Measurements from ENCODE around the gene ALDH3A1. TPM values are rescaled to one million over a fixed set of nuclear protein-coding genes. Genes with fewer than 3 reads are reported as not detected.

ALDH3A1 gene
- total and polyA plus RNA-seq, 2 experiments from 2014 or later: 0.17 to 0.21 TPM

DNA sequence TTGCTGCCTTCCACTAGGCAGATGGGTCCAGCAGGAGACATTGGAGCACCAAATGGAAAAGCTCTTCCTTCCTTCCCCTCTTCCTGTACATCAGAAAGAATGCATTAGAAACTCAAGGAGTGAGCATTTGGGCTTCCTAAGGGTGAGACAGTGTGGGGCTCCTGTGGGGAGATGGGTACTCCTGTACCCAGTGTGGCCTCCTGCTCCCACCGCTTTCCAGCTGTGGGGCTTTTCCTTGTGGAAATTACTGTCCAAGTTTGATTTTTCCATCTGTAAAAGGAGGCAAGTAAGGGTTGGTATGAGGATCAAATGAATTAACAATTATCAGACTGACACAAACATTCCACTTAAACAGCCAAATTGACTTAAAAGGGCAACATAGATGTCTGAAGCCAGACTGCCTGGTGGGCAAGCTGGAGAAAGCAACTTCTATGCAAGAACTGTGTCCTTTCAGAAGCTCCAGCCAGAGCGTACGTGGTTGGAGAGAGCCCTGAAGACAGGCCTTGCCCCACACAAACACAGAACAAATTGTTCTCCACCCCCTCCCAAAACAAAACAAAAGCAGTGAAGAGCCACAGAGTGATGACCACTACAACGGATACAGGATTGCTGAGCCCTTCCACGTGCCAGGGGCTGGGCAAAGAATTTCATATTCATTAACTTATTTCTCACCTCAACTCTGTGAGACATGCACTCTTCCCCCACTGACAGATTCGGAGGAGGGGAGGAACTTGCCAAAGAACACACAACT lies 23.1 kb upstream of the ALDH3A1 start (continued):
- no peak for TF ChIP-seq STAT1 (IDR thresholded peaks at IDR 0.05; ENCODE audit: unreplicated experiment)
- no peak for TF ChIP-seq EZH2 (IDR thresholded peaks at IDR 0.05; ENCODE audit: low read depth, unreplicated experiment)
- no peak for TF ChIP-seq ETS1 (IDR thresholded peaks at IDR 0.05)
- no peak for TF ChIP-seq JUNB (IDR thresholded peaks at IDR 0.05; ENCODE audit: unreplicated experiment)
- TF ChIP-seq REST (IDR thresholded peaks at IDR 0.05; ENCODE audit: unreplicated experiment): no peak
- TF ChIP-seq, protein P1, sequence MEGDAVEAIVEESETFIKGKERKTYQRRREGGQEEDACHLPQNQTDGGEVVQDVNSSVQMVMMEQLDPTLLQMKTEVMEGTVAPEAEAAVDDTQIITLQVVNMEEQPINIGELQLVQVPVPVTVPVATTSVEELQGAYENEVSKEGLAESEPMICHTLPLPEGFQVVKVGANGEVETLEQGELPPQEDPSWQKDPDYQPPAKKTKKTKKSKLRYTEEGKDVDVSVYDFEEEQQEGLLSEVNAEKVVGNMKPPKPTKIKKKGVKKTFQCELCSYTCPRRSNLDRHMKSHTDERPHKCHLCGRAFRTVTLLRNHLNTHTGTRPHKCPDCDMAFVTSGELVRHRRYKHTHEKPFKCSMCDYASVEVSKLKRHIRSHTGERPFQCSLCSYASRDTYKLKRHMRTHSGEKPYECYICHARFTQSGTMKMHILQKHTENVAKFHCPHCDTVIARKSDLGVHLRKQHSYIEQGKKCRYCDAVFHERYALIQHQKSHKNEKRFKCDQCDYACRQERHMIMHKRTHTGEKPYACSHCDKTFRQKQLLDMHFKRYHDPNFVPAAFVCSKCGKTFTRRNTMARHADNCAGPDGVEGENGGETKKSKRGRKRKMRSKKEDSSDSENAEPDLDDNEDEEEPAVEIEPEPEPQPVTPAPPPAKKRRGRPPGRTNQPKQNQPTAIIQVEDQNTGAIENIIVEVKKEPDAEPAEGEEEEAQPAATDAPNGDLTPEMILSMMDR (conservative IDR thresholded peaks at IDR 0.05; ENCODE audit: low read depth in 2 of 2): no peak
- no peak for TF ChIP-seq CREB1 (CRISPR knock-in tag; IDR thresholded peaks at IDR 0.05; ENCODE audit: low read depth)
- no peak for TF ChIP-seq NANOG (IDR thresholded peaks at IDR 0.05; ENCODE audit: borderline replicate concordance)

DNA sequence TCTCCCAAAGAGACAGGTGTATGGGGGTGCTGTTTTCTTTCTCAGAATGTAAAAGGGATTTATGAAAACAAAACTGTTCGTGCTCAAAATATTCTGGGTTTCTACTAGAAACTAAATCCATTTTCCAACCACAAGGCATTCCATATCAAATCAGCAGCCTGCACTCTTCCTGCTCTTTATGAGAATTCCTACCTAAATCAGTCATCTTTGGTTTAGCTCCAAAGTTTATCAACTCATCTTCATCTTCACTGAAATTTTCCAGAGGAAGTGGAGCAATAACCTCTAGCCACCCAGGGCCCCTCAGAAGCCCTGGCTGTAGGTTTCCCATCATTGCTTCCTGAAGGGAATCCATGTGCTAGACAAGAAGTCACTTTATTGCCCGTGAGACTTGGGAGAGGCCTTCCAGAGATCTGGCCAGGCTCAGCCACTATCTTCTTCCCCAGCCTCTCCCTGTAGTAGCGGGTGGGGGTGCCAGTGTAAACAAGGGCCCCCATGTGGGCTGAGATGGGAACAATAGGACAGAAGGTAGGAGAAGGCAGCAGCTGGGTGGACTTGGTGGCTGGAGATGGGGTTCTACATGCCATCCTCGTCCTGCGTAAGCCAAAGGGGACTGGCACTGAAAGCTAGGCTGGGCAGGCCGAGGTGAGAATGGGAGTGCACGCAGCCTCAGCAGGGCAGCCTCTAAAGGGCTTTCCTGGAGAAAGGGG lies 22.0 kb upstream of the ALDH3A1 start:
- Histone ChIP-seq H3K36me3 (ENCODE audit: insufficient read depth) (no peaks in the 10 kb centered on the region), H3K4me3 (no peak overlapping the region), H2AFZ (no peak overlapping the region), H3K79me2 (replicated peaks; ENCODE audit: insufficient read depth) (no peaks in the 10 kb centered on the region), H4K20me1 (replicated peaks; ENCODE audit: insufficient read depth) (no peaks in the 10 kb centered on the region), H3F3A (replicated peaks; ENCODE audit: low read depth) (no peaks in the 10 kb centered on the region), H3K27me3 (ENCODE audit: insufficient read depth) (no peaks in the 10 kb centered on the region), H3K4me1 (ENCODE audit: insufficient read depth) (no peaks in the 10 kb centered on the region), H3K27ac (ENCODE audit: low read depth) (no peak overlapping the region), H3K9me2 (ENCODE audit: insufficient read depth) (no peaks in the 10 kb centered on the region), H3K4me2 (no peak overlapping the region)
- H3K4me1 Mint-ChIP-seq: no peaks in the 10 kb centered on the region
- DNase-seq (ENCODE audit: low spot score) (no peak), ATAC-seq (no peak)
- no peak overlapping the region for H3K27ac Mint-ChIP-seq
- H3K4me3 Mint-ChIP-seq: no peak overlapping the region
- no peaks in the 10 kb centered on the region for H3K9me3 Mint-ChIP-seq
- H3K36me3 Mint-ChIP-seq (ENCODE audit: low read depth): no peaks in the 10 kb centered on the region
- peaks cover 5% of the 10 kb centered on the region for H3K27me3 Mint-ChIP-seq (ENCODE audit: insufficient read depth, low read depth, poor library complexity)
- TF ChIP-seq POLR2AphosphoS5 (IDR thresholded peaks at IDR 0.05; ENCODE audit: low read depth): no peak
- TF ChIP-seq REST (IDR thresholded peaks at IDR 0.05; ENCODE audit: unreplicated experiment): no peak
